PC-3 (cell line): Measurements from ENCODE around the gene CHTF18. TPM values are rescaled to one million over a fixed set of nuclear protein-coding genes. Genes with fewer than 3 reads are reported as not detected.

Experiments
- ATAC-seq: fragments of 200-7000 bp; cut with Tn5 transposase; 2 replicates; pipeline ENCODE4 v1.9.1; 2020; ENCODE audit warnings: mild to moderate bottlenecking, moderate library complexity
- BruUV-seq: library from RNA; stranded (reverse); fragments of 400-500 nt; replicated peaks from 2 replicates; lab custom pipeline; 2021; lab: Mats Ljungman, UMichigan
- CTCF ChIA-PET: fragments of 300-600 bp; sonication (Branson Sonifier 250); formaldehyde crosslinking; loops from one replicate; lab custom pipeline; 2022; ENCODE audit warnings: antibody characterized with exemption; lab: Charles Lee
- POLR2A ChIA-PET: fragments of 300-600 bp; sonication (Branson Sonifier 250); formaldehyde crosslinking; loops from one replicate; lab custom pipeline; 2022; ENCODE audit warnings: antibody characterized with exemption; ENCODE audit not compliant: unreplicated experiment; lab: Charles Lee
- DNase-seq: peaks from one replicate; pipeline ENCODE4 v3.0.0-alpha.2; 2015
- H2AFZ ChIP-seq: fragments of 300-600 bp; sonication (generic); 2 replicates; pipeline ENCODE4 v1.6.0; 2016; ENCODE audit warnings: antibody characterized with exemption, low read length
- H3F3A ChIP-seq: fragments of 300-600 bp; sonication (generic); one replicate; pipeline ENCODE4 v1.6.0; 2017; ENCODE audit warnings: antibody characterized with exemption, low read length, control low read depth, mild to moderate bottlenecking; ENCODE audit not compliant: unreplicated experiment
- H3K27ac ChIP-seq: fragments of 300-600 bp; sonication (generic); 2 replicates; pipeline ENCODE4 v1.5.1; 2016; ENCODE audit warnings: mild to moderate bottlenecking, low read length
- H3K27me3 ChIP-seq: fragments of 300-600 bp; sonication (generic); 2 replicates; pipeline ENCODE4 v1.6.1; 2016; ENCODE audit warnings: low read length, mixed read lengths
- H3K36me3 ChIP-seq: fragments of 300-600 bp; sonication (generic); 2 replicates; pipeline ENCODE4 v1.6.1; 2016; ENCODE audit warnings: low read depth, mixed run types, low read length, mixed read lengths
- H3K4me1 ChIP-seq: fragments of 300-600 bp; sonication (generic); 2 replicates; pipeline ENCODE4 v1.5.1; 2016; ENCODE audit warnings: low read length; ENCODE audit not compliant: insufficient read depth
- H3K4me2 ChIP-seq: fragments of 300-600 bp; sonication (generic); 2 replicates; pipeline ENCODE4 v1.6.0; 2016; ENCODE audit warnings: low read length
- H3K4me3 ChIP-seq: fragments of 300-600 bp; sonication (generic); 2 replicates; pipeline ENCODE4 v1.5.1; 2016; ENCODE audit warnings: mild to moderate bottlenecking, low read length, mixed read lengths
- H3K79me2 ChIP-seq: fragments of 300-600 bp; sonication (generic); 2 replicates; pipeline ENCODE4 v1.6.1; 2017; ENCODE audit warnings: low read length, mixed read lengths
- H3K9ac ChIP-seq: fragments of 300-600 bp; sonication (generic); 2 replicates; pipeline ENCODE4 v1.6.0; 2016; ENCODE audit warnings: mild to moderate bottlenecking, low read length
- H3K9me2 ChIP-seq: fragments of 300-600 bp; sonication (generic); replicated peaks from 2 replicates; pipeline ENCODE4 v1.6.1; 2016; ENCODE audit warnings: mixed run types, low read length, mixed read lengths
- H3K9me3 ChIP-seq: fragments of 300-600 bp; sonication (generic); 2 replicates; pipeline ENCODE4 v1.6.1; 2016; ENCODE audit warnings: low read length, mixed read lengths
- H4K20me1 ChIP-seq: fragments of 300-600 bp; sonication (generic); 2 replicates; pipeline ENCODE4 v1.6.1; 2016; ENCODE audit warnings: low read length, mixed read lengths
- EZH2 ChIP-seq: fragments of 300-600 bp; sonication (generic); IDR thresholded peaks from one replicate; pipeline ENCODE4 v1.6.1; 2017; ENCODE audit warnings: antibody characterized with exemption, mild to moderate bottlenecking, low read length; ENCODE audit not compliant: unreplicated experiment
- EZH2phosphoT487 ChIP-seq: fragments of 300-600 bp; sonication (generic); IDR thresholded peaks from 2 replicates; pipeline ENCODE4 v1.6.1; 2018; ENCODE audit warnings: mild to moderate bottlenecking, antibody characterized with exemption, low read length, borderline replicate concordance
- intact Hi-C: fragments of 100-400 bp; cut with micrococcal nuclease; formaldehyde crosslinking; loops from 2 replicates; pipeline ENCODE4 v1.9.0; 2023
- total RNA-seq: library from RNA; depleted of rRNA; stranded (reverse); fragments of >200 nt; gene quantifications from 2 replicates; pipeline ENCODE4 v1.2.3, GENCODE V29; 2014
- TF ChIP-seq, protein P1 (sequence below): fragments of 300-600 bp; sonication (generic); conservative IDR thresholded peaks from 2 replicates; pipeline ENCODE4 v1.5.1; 2017; ENCODE audit warnings: antibody characterized with exemption, low read depth, mild to moderate bottlenecking, low read length

The CHTF18 gene
- total RNA-seq, 1 experiment from 2014 or later: 79.0 TPM

DNA sequence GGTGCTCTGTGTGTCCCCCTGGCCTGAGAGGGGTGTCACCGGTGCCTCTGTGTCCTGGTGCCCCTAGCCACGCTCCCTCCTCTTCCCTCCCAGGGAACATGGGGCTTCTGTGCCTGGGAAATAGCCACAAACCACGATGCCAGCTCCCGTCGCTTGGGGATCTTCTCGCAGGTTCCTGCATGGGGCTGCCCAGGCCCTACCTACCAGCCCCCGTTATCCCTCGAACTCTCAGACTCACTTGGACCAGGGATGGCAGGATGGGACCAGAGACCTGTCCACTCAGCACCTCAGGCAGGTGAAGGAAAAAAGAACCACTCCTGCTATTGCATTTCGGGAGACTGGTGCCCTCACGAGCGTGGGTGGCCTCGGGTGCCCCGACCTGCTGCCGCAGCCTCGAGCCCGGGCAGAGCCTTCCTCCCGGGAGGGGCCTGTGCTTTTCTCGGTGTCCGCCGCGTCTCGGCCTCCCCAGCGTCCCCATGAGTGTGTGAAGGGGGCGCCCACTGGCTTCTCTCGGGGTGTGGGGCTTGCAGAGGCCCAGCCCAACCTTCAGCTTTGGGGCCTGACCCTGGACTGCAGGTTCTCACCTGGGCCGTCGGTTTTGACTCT, 53.1 kb downstream of the CHTF18 start:
- no peaks in the 10 kb centered on the region for H3K79me2 ChIP-seq
- POLR2A ChIA-PET: no interaction called here
- no peak overlapping the region for H3K4me3 ChIP-seq
- intact Hi-C loops: no loop called here
- CTCF ChIA-PET: no interaction called here
- no peaks in the 10 kb centered on the region for H4K20me1 ChIP-seq
- ATAC-seq (no peak), DNase-seq (no peak)
- no peak overlapping the region for H3K4me2 ChIP-seq
- H3K27ac ChIP-seq: no peak overlapping the region
- H3K4me1 ChIP-seq: no peaks in the 10 kb centered on the region
- no peaks in the 10 kb centered on the region for H3F3A ChIP-seq
- no peaks in the 10 kb centered on the region for H3K27me3 ChIP-seq
- no peaks in the 10 kb centered on the region for H3K36me3 ChIP-seq
- H2AFZ ChIP-seq: no peak overlapping the region
- no TSS peak for BruUV-seq
- TF ChIP-seq EZH2: no peak
- TF ChIP-seq EZH2phosphoT487: no peak
- TF ChIP-seq, protein P1, sequence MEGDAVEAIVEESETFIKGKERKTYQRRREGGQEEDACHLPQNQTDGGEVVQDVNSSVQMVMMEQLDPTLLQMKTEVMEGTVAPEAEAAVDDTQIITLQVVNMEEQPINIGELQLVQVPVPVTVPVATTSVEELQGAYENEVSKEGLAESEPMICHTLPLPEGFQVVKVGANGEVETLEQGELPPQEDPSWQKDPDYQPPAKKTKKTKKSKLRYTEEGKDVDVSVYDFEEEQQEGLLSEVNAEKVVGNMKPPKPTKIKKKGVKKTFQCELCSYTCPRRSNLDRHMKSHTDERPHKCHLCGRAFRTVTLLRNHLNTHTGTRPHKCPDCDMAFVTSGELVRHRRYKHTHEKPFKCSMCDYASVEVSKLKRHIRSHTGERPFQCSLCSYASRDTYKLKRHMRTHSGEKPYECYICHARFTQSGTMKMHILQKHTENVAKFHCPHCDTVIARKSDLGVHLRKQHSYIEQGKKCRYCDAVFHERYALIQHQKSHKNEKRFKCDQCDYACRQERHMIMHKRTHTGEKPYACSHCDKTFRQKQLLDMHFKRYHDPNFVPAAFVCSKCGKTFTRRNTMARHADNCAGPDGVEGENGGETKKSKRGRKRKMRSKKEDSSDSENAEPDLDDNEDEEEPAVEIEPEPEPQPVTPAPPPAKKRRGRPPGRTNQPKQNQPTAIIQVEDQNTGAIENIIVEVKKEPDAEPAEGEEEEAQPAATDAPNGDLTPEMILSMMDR: no peak
- no peak overlapping the region for H3K9ac ChIP-seq
- no peaks in the 10 kb centered on the region for H3K9me3 ChIP-seq
- H3K9me2 ChIP-seq: no peaks in the 10 kb centered on the region

DNA sequence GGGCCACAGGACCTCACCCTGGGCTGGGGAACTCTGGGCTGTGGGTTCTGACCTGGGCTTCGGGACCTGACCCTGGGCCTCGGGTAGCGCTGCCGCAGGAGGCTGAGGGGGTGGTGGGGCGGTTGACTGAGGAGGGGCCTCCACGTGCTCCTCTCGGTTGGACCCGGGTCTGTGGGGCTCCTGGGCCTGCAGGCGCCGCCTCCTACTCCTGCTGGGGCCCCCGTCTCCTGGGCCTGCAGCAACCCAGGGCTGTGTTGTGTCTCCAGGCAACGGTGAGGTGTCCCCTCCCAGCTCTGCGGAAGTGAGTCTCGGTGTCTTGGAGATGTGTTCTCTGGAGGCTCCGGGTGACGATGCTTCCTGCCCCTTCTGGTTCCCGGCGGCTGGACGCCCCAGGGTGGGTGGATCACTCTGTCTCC, 53.6 kb downstream of the CHTF18 start:
- ChIA-PET POLR2A (no interaction called here), CTCF (no interaction called here)
- intact Hi-C loops: no loop called here
- Histone ChIP-seq H3K9me2 (no peaks in the 10 kb centered on the region), H3K4me3 (no peak overlapping the region), H3K4me2 (no peak overlapping the region), H4K20me1 (no peaks in the 10 kb centered on the region), H3K9ac (no peak overlapping the region), H3K4me1 (no peaks in the 10 kb centered on the region), H2AFZ (no peak overlapping the region), H3F3A (no peaks in the 10 kb centered on the region), H3K79me2 (no peaks in the 10 kb centered on the region), H3K36me3 (no peaks in the 10 kb centered on the region), H3K27ac (no peak overlapping the region), H3K9me3 (no peaks in the 10 kb centered on the region), H3K27me3 (no peaks in the 10 kb centered on the region)
- no TSS peak for BruUV-seq
- TF ChIP-seq, protein P1: no peak
- no peak for TF ChIP-seq EZH2phosphoT487
- TF ChIP-seq EZH2: no peak
- DNase-seq (no peak), ATAC-seq (no peak)

DNA sequence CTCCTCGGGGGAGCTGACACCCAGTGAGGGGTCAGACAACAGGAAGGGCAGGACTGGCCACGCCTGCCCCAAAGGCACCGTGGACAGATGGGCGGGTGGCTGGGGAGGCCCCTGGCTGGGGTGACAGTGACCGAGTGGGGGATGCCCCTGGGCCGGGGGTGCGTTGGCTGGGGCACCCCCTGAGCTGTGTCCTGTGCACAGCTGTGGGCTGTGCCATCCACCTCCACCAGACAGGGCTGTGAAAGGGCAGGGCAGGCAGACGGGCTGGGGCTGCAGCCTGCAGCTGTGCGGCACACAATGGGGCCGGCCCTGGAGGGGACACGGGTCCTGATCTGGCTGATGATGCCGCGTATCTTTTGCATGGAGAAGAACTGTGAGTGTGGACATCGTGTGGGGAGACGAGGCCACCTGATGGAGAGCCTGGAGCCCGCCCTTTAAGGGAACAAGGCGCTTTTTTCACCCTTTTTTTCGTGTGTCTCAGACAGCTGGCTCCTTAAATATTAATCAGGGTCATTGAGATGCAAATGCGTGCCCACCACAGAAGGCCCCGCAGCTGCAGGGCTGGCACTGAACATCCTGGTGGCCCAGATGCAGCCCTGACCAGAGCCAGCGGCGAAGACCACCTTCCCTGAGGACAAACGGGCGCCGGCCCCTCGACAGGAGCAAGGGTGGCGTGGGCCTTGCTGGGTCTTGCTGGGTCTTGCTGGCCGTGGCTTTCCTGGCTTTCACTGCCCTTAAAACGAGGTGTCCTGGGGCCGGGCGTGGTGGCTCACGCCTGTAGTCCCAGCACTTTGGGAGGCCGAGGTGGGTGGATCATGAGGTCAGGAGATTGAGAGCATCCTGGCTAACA, 54.5 kb downstream of the CHTF18 start:
- Histone ChIP-seq H3K27ac (no peak overlapping the region), H4K20me1 (no peaks in the 10 kb centered on the region), H3K9ac (no peak overlapping the region), H3F3A (no peaks in the 10 kb centered on the region), H3K27me3 (no peaks in the 10 kb centered on the region), H2AFZ (no peak overlapping the region), H3K9me3 (no peaks in the 10 kb centered on the region), H3K4me2 (no peak overlapping the region), H3K4me1 (no peaks in the 10 kb centered on the region), H3K79me2 (no peaks in the 10 kb centered on the region), H3K36me3 (no peaks in the 10 kb centered on the region), H3K4me3 (no peak overlapping the region), H3K9me2 (no peaks in the 10 kb centered on the region)
- TF ChIP-seq, protein P1: no peak
- no peak for TF ChIP-seq EZH2phosphoT487
- no peak for DNase-seq
- CTCF ChIA-PET: no interaction called here
- no peak for ATAC-seq
- no TSS peak for BruUV-seq
- intact Hi-C loops: no loop called here
- POLR2A ChIA-PET: no interaction called here
